RWPE1 (cell line): ENCODE data around the gene TBC1D23.
"Not testable (repeated sequence)": the region's sequence is repeated elsewhere in the genome, so short reads cannot be mapped to it uniquely, and the experiment has no call there.

ENCODE experiments used
- CTCF ChIA-PET: fragments of 350-600 bp; sonication (Branson Sonifier 250); formaldehyde crosslinking; extraction: SDS; loops from one replicate; lab custom pipeline; 2021; lab: Yijun Ruan, JAX
- POLR2A ChIA-PET: fragments of 400-600 bp; formaldehyde crosslinking; extraction: SDS; loops from one replicate; lab custom pipeline; 2020; ENCODE audit warnings: antibody characterized with exemption; ENCODE audit not compliant: low non-redundant PET; lab: Yijun Ruan, JAX
- DNase-seq: peaks from one replicate; pipeline ENCODE4 v3.0.0; 2012; ENCODE audit warnings: low spot score
- H3K27ac ChIP-seq: fragments of 450-650 bp; 2 replicates; pipeline ENCODE4 v1.5.1; 2017
- TF ChIP-seq, protein P1 (sequence below): fragments of 450-650 bp; conservative IDR thresholded peaks from 2 replicates; pipeline ENCODE4 v1.5.1; 2017; ENCODE audit warnings: low read depth, mild to moderate bottlenecking

The TBC1D23 gene

DNA sequence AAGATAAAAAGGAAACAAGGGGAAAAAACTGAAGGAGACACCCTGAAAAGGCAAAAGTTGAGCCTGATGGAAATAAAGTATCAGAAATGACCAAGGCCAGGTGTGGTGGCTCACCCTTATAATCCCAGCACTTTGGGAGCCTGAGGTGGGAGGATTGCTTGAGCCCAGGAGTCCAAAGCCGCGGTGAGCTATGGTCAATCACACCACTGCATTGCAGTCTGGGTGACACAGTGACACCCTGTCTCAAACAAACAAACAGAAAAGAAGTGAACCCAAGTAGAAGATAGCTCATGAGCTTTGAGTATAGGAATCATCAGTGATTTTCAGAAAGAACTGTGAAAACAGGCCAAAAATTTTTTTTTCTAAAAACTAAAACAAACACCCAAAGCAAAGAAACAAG, 26.4 kb upstream of the TBC1D23 start:
- POLR2A ChIA-PET, result no interaction called here
- H3K27ac ChIP-seq, result no peak overlapping the region
- TF ChIP-seq, protein P1, sequence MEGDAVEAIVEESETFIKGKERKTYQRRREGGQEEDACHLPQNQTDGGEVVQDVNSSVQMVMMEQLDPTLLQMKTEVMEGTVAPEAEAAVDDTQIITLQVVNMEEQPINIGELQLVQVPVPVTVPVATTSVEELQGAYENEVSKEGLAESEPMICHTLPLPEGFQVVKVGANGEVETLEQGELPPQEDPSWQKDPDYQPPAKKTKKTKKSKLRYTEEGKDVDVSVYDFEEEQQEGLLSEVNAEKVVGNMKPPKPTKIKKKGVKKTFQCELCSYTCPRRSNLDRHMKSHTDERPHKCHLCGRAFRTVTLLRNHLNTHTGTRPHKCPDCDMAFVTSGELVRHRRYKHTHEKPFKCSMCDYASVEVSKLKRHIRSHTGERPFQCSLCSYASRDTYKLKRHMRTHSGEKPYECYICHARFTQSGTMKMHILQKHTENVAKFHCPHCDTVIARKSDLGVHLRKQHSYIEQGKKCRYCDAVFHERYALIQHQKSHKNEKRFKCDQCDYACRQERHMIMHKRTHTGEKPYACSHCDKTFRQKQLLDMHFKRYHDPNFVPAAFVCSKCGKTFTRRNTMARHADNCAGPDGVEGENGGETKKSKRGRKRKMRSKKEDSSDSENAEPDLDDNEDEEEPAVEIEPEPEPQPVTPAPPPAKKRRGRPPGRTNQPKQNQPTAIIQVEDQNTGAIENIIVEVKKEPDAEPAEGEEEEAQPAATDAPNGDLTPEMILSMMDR, result no peak
- DNase-seq, result no peak
- CTCF ChIA-PET, result interaction anchor here (0.6 kb wide), 2 partner anchors 9 to 12 kb away, joined by 4 to 5 read pairs; no protein-coding TSS in a partner anchor

DNA sequence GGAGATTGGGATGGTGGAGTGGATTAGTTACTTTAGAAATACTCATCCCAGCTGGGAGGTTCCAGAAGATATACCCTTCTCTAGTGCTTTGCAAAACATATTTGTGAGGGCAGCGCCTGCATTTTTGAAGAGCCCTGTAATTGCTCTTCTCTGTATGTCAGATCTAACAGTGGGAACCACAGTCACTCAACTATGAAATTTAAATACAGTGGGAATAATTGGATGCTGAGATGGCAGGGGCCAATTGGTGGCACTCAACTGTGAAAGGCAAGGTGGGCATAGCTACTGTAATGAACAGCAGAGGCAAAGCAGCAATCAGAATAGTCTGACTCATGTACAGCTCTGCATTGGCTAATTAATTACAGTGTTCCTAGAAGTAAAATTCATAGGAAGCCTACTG, 22.2 kb upstream of the TBC1D23 start:
- no peak overlapping the region for H3K27ac ChIP-seq
- ChIA-PET CTCF (no interaction called here), POLR2A (no interaction called here)
- TF ChIP-seq, protein P1, result no peak
- no peak for DNase-seq

DNA sequence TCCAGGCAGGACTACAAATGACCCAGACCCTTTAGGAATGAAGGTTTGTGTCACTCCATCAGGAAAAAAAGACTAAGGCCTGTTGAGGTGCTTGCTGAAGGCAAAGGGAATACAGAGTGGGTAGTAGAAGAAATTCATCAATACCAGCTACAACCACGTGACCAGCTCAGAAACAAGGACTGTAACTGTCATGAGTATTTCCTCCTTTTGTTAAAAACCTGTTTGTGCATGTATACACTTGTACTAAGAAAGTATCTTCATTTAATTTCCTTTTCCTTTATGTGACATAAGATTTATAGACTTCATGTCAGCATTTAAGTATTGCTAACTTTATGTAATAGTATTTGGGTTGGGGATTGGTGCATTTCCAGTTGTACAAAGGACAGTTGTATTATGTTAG, 18.3 kb upstream of the TBC1D23 start:
- DNase-seq, H3K27ac ChIP-seq, POLR2A ChIA-PET, CTCF ChIA-PET: not testable (repeated sequence)

DNA sequence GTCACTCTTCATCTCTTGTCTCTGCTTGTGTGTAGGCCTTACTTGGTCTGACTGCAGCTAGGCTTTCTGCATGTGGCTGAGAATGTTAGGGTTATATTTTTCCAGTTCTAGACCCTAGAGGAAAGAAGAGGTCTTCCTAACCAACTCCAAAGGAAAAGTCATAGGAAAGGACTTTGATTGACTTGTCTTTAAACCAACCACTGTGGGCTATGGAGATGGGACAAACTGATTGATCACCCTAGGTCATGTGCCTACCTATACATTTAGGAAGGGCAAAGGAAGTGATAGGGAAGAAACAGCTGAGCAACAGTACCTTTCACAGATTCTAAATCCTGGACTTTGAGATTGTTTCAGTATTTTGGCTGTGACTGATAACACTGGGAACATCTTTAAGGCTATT, 16.5 kb upstream of the TBC1D23 start:
- TF ChIP-seq, protein P1, result no peak
- H3K27ac ChIP-seq, result no peak overlapping the region
- CTCF ChIA-PET, result interaction anchor here (1.1 kb wide), 1 partner anchor 10 kb away, joined by 7 read pairs; no protein-coding TSS in a partner anchor
- POLR2A ChIA-PET, result no interaction called here
- DNase-seq, result no peak

DNA sequence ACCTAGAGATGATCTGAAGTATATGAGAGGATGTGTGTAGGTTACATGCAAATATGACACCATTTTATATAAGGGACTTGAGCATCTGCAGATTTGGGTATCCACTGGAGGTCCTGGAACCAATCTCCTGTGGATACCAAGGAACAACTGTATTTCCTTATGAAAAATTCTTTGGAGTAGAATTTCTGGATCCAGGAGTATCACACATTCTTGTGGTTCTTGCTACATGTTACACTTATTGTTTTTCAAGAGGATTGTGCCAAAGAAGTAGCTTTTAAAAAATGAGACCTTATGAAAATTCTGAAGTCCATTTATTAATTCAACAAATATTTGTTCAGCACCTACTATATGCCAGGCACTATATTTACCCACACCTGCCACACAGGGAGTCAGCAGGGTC, 15.7 kb upstream of the TBC1D23 start:
- TF ChIP-seq, protein P1, result no peak
- ChIA-PET POLR2A (no interaction called here), CTCF (interaction anchor here (1.1 kb wide), 1 partner anchor 9 kb away, joined by 7 read pairs; no protein-coding TSS in a partner anchor)
- no peak overlapping the region for H3K27ac ChIP-seq
- no peak for DNase-seq

DNA sequence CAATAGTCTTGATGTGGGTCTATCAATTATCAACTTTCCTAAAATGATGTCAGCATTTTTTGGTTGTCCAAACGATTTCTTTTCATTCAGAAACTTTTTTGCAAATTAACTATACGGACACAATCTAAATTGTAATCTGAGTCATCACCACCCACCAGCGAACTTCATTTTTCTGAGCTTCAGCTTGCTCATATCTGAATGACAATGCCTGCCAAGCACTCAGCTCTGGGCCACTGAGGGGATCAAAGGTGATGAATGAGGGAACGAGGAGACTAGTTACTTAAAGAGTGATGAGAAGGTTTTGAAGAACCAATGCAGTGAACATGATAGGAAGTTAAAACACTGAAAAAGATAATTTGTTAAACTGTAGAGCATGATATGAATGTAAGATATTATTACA, 14.9 kb upstream of the TBC1D23 start:
- POLR2A ChIA-PET, result no interaction called here
- TF ChIP-seq, protein P1, result no peak
- no peak overlapping the region for H3K27ac ChIP-seq
- CTCF ChIA-PET, result interaction anchor here (0.9 to 1.3 kb wide), 2 partner anchors 8 to 12 kb away, joined by 4 to 5 read pairs; no protein-coding TSS in a partner anchor
- DNase-seq, result no peak

DNA sequence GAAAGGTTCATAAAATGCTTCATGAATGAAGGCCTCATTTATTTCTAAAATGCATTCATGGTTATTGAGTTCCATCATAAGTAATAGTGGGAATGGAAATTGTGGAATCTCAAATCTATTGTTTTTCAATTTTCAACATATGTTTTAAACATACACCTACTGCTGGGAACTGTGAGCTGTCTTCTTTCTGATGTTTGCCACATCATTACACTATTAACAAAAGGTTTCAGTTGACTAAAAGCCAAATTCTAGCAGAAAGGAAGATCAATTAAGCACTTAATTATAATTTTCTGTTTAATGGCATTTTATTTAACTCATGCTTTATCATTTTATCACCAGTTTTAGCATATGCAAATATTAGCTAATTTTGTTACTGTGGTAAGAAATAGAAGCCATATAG, 13.8 kb upstream of the TBC1D23 start:
- CTCF ChIA-PET, result interaction anchor here (0.9 kb wide), 1 partner anchor 13 kb away, joined by 4 read pairs; no protein-coding TSS in a partner anchor
- TF ChIP-seq, protein P1, result no peak
- H3K27ac ChIP-seq, result no peak overlapping the region
- DNase-seq, result no peak
- POLR2A ChIA-PET, result no interaction called here
